Central memory CD8-positive, alpha-beta T cell (primary cell): ENCODE data around the gene TRIM61.
"Not testable (repeated sequence)": the region's sequence is repeated elsewhere in the genome, so short reads cannot be mapped to it uniquely, and the experiment has no call there.

Experiments
- ATAC-seq: fragments of 150-1000 bp; cut with Tn5 transposase; replicated peaks from 2 replicates; pipeline ENCODE4 v1.10.0; 2022; ENCODE audit warnings: mild to moderate bottlenecking, moderate FRiP score, moderate number of reproducible peaks; ENCODE audit not compliant: poor library complexity, severe bottlenecking; ENCODE audit errors: extremely low read depth
- DNase-seq, 2 donors: peaks; one replicate each; pipeline ENCODE4 v3.0.0; 2021; ENCODE audit warnings: low spot score in 2 of 2
- H3K27ac Mint-ChIP-seq: one replicate; pipeline ENCODE4 v1.8.0; 2022; ENCODE audit warnings: low read depth, mild to moderate bottlenecking, moderate library complexity, mixed read lengths
- H3K27me3 Mint-ChIP-seq: one replicate; pipeline ENCODE4 v1.8.0; 2022; ENCODE audit warnings: mixed read lengths
- H3K36me3 Mint-ChIP-seq: one replicate; pipeline ENCODE4 v1.8.0; 2022; ENCODE audit warnings: mild to moderate bottlenecking, moderate library complexity, mixed read lengths; ENCODE audit not compliant: insufficient read depth
- H3K4me1 Mint-ChIP-seq: one replicate; pipeline ENCODE4 v1.8.0; 2022; ENCODE audit warnings: mixed read lengths
- H3K4me3 Mint-ChIP-seq: one replicate; pipeline ENCODE4 v1.8.0; 2022; ENCODE audit warnings: mild to moderate bottlenecking, moderate library complexity, mixed read lengths
- H3K9me3 Mint-ChIP-seq: one replicate; pipeline ENCODE4 v1.8.0; 2022; ENCODE audit warnings: mixed read lengths

The TRIM61 gene

GRCh38 chr4:165001957-165002356, 24.5 kb upstream of the TRIM61 start:
- ATAC-seq, H3K4me3 Mint-ChIP-seq, H3K4me1 Mint-ChIP-seq, DNase-seq, H3K27ac Mint-ChIP-seq, H3K36me3 Mint-ChIP-seq, H3K9me3 Mint-ChIP-seq: not testable (repeated sequence)
- peaks cover 23% of the 10 kb centered on the region for H3K27me3 Mint-ChIP-seq

- H3K4me3 Mint-ChIP-seq, H3K27ac Mint-ChIP-seq, H3K9me3 Mint-ChIP-seq, DNase-seq, H3K4me1 Mint-ChIP-seq, H3K36me3 Mint-ChIP-seq, ATAC-seq: not testable (repeated sequence)
- H3K27me3 Mint-ChIP-seq: peaks cover 32% of the 10 kb centered on the region
Observed at GRCh38 chr4:164998526-164999080, 21.1 kb upstream of the TRIM61 start.

GRCh38 chr4:164997941-164998340, 20.5 kb upstream of the TRIM61 start:
- ATAC-seq: no peak
- no peak overlapping the region for H3K4me3 Mint-ChIP-seq

GRCh38 chr4:164997324-164997723, 19.9 kb upstream of the TRIM61 start:
- Mint-ChIP-seq H3K9me3 (no peaks in the 10 kb centered on the region), H3K4me1 (no peaks in the 10 kb centered on the region), H3K27ac (no peak overlapping the region), H3K27me3 (peaks cover 32% of the 10 kb centered on the region), H3K4me3 (no peak overlapping the region), H3K36me3 (no peaks in the 10 kb centered on the region)
- DNase-seq (no peak), ATAC-seq (no peak)

More at GRCh38 chr4:164997941-164998340, 20.5 kb upstream of the TRIM61 start:
- Mint-ChIP-seq H3K27ac (no peak overlapping the region), H3K36me3 (no peaks in the 10 kb centered on the region), H3K9me3 (no peaks in the 10 kb centered on the region), H3K27me3 (peaks cover 32% of the 10 kb centered on the region), H3K4me1 (no peaks in the 10 kb centered on the region)
- DNase-seq: no peak

- ATAC-seq: not testable (repeated sequence)
Observed at GRCh38 chr4:164996123-164996522, 18.7 kb upstream of the TRIM61 start.

GRCh38 chr4:164990786-164991185, 13.3 kb upstream of the TRIM61 start:
- H3K36me3 Mint-ChIP-seq, DNase-seq, H3K4me3 Mint-ChIP-seq, H3K4me1 Mint-ChIP-seq, ATAC-seq, H3K9me3 Mint-ChIP-seq, H3K27ac Mint-ChIP-seq: not testable (repeated sequence)
- H3K27me3 Mint-ChIP-seq: peaks cover 24% of the 10 kb centered on the region

More at GRCh38 chr4:164996123-164996522, 18.7 kb upstream of the TRIM61 start:
- not testable (repeated sequence) for DNase-seq, H3K9me3 Mint-ChIP-seq, H3K4me1 Mint-ChIP-seq, H3K4me3 Mint-ChIP-seq, H3K36me3 Mint-ChIP-seq, H3K27ac Mint-ChIP-seq
- H3K27me3 Mint-ChIP-seq: peaks cover 37% of the 10 kb centered on the region

- no peaks in the 10 kb centered on the region for H3K36me3 Mint-ChIP-seq
- H3K27me3 Mint-ChIP-seq: peaks cover 24% of the 10 kb centered on the region
- ATAC-seq (no peak), DNase-seq (no peak)
- H3K4me3 Mint-ChIP-seq: no peak overlapping the region
- H3K4me1 Mint-ChIP-seq: no peaks in the 10 kb centered on the region
- H3K27ac Mint-ChIP-seq: no peak overlapping the region
- H3K9me3 Mint-ChIP-seq: no peaks in the 10 kb centered on the region
Observed at GRCh38 chr4:164989471-164989870, 12.0 kb upstream of the TRIM61 start.

GRCh38 chr4:164971929-164972328, 5.5 kb downstream of the TRIM61 start:
- H3K9me3 Mint-ChIP-seq, DNase-seq, H3K27me3 Mint-ChIP-seq, H3K4me3 Mint-ChIP-seq, ATAC-seq, H3K27ac Mint-ChIP-seq, H3K36me3 Mint-ChIP-seq: not testable (repeated sequence)
- peaks cover 16% of the 10 kb centered on the region for H3K4me1 Mint-ChIP-seq

GRCh38 chr4:164959896-164960295, 17.6 kb downstream of the TRIM61 start:
- no peak for DNase-seq
- no peak for ATAC-seq

GRCh38 chr4:164959421-164959820, 18.0 kb downstream of the TRIM61 start:
- H3K27ac Mint-ChIP-seq, H3K36me3 Mint-ChIP-seq, H3K9me3 Mint-ChIP-seq, H3K4me3 Mint-ChIP-seq, DNase-seq, H3K27me3 Mint-ChIP-seq, ATAC-seq: not testable (repeated sequence)
- peaks cover 21% of the 10 kb centered on the region for H3K4me1 Mint-ChIP-seq

More at GRCh38 chr4:164959896-164960295, 17.6 kb downstream of the TRIM61 start:
- no peaks in the 10 kb centered on the region for H3K9me3 Mint-ChIP-seq
- peaks cover 21% of the 10 kb centered on the region for H3K4me1 Mint-ChIP-seq
- H3K27ac Mint-ChIP-seq: no peak overlapping the region
- H3K27me3 Mint-ChIP-seq: no peaks in the 10 kb centered on the region
- H3K4me3 Mint-ChIP-seq: no peak overlapping the region
- H3K36me3 Mint-ChIP-seq: peaks cover 6% of the 10 kb centered on the region

GRCh38 chr4:164956766-164957643, 20.5 kb downstream of the TRIM61 start:
- Mint-ChIP-seq H3K4me3 (peak overlapping the region; percentile 86), H3K27ac (no peak overlapping the region)

GRCh38 chr4:164955107-164955805, 22.2 kb downstream of the TRIM61 start:
- Mint-ChIP-seq H3K36me3 (peaks cover 6% of the 10 kb centered on the region), H3K27me3 (peaks cover 30% of the 10 kb centered on the region), H3K27ac (no peak overlapping the region), H3K4me1 (peaks cover 21% of the 10 kb centered on the region), H3K4me3 (peak overlapping the region; percentile 20), H3K9me3 (no peaks in the 10 kb centered on the region)
- DNase-seq: no peak
- no peak for ATAC-seq

More at GRCh38 chr4:164956766-164957643, 20.5 kb downstream of the TRIM61 start:
- peaks cover 12% of the 10 kb centered on the region for H3K27me3 Mint-ChIP-seq
- H3K4me1 Mint-ChIP-seq: peaks cover 21% of the 10 kb centered on the region
- H3K36me3 Mint-ChIP-seq: peaks cover 6% of the 10 kb centered on the region
- DNase-seq (peak; percentile 47 to 56), ATAC-seq (peak; percentile 97)
- no peaks in the 10 kb centered on the region for H3K9me3 Mint-ChIP-seq
